ENCODE results near the gene ICA1. TPM values are rescaled to one million over a fixed set of nuclear protein-coding genes. Genes with fewer than 3 reads are reported as not detected.
"Not testable (repeated sequence)": the region's sequence is repeated elsewhere in the genome, so short reads cannot be mapped to it uniquely, and the experiment has no call there.

Gene ICA1
- total and polyA plus RNA-seq, 2 donors (not counting 3 experiments of a cell fraction or from before 2014, with no cell fraction given) = 19.0 to 47.1 TPM

GRCh38 chr7:8239702-8240362, 22.1 kb downstream of the ICA1 start:
- H3K79me2 ChIP-seq (ENCODE audit: control insufficient read depth, insufficient read depth, low read length); BruUV-seq (replicated peaks); H3K4me1 ChIP-seq (ENCODE audit: control insufficient read depth, extremely low read depth, insufficient read depth, low read length); H3K9me1 ChIP-seq (replicated peaks; ENCODE audit: control insufficient read depth, extremely low read depth, insufficient read depth, low read length); CTCF ChIA-PET; DNase-seq (ENCODE audit: low read depth, low spot score); H4K20me1 ChIP-seq (replicated peaks; ENCODE audit: control insufficient read depth, extremely low read depth, insufficient read depth, low read length); H3K9ac ChIP-seq (replicated peaks; ENCODE audit: extremely low read depth, insufficient read depth, low read length); H3K27ac ChIP-seq (ENCODE audit: insufficient read depth, low read depth, low read length); intact Hi-C loops (cut with micrococcal nuclease); FAIRE-seq; H3K36me3 ChIP-seq (ENCODE audit: control insufficient read depth in 2 of 2, extremely low read depth in 1 of 2, insufficient read depth in 2 of 2, low read length in 2 of 2); H3K27me3 ChIP-seq (ENCODE audit: control insufficient read depth in 2 of 2, insufficient read depth in 2 of 2, low read length in 2 of 2); H3K9me3 ChIP-seq (replicated peaks; ENCODE audit: control insufficient read depth, insufficient read depth, low read length); dilution Hi-C loops (cut with MboI; ENCODE audit: extremely low pct_ligation_motif_present, low sequenced_read_pairs); H2AFZ ChIP-seq (ENCODE audit: low read depth, low read length); H3K4me2 ChIP-seq (ENCODE audit: insufficient read depth, low read length); H3K4me3 ChIP-seq (replicated peaks in 1 of 3; ENCODE audit: insufficient read depth in 1 of 3, low read depth in 1 of 3, low read length in 3 of 3): not testable (repeated sequence)
- POLR2A ChIA-PET = interaction anchor here (0.6 kb wide), 1 partner anchor 16 kb away, joined by 4 read pairs; no protein-coding TSS in a partner anchor

GRCh38 chr7:8236780-8237407, 25.1 kb downstream of the ICA1 start:
- FAIRE-seq (no peak), DNase-seq (ENCODE audit: low read depth, low spot score) (no peak)
- intact Hi-C loops (cut with micrococcal nuclease) (no loop called here), dilution Hi-C loops (cut with MboI; ENCODE audit: extremely low pct_ligation_motif_present, low sequenced_read_pairs) (no loop called here)
- BruUV-seq (replicated peaks) = no TSS peak
- no peaks in the 10 kb centered on the region for H4K20me1 ChIP-seq (replicated peaks; ENCODE audit: control insufficient read depth, extremely low read depth, insufficient read depth, low read length)
- H3K27ac ChIP-seq (ENCODE audit: insufficient read depth, low read depth, low read length) = no peak overlapping the region
- CTCF ChIA-PET = interaction anchor here (0.8 to 2.5 kb wide), 2 partner anchors 24 to 59 kb away, joined by 4 to 10 read pairs; no protein-coding TSS in a partner anchor
- H3K27me3 ChIP-seq (ENCODE audit: control insufficient read depth in 2 of 2, insufficient read depth in 2 of 2, low read length in 2 of 2) = no peaks in the 10 kb centered on the region
- H3K79me2 ChIP-seq (ENCODE audit: control insufficient read depth, insufficient read depth, low read length) = no peaks in the 10 kb centered on the region
- H3K36me3 ChIP-seq (ENCODE audit: control insufficient read depth in 2 of 2, extremely low read depth in 1 of 2, insufficient read depth in 2 of 2, low read length in 2 of 2) = no peaks in the 10 kb centered on the region
- H2AFZ ChIP-seq (ENCODE audit: low read depth, low read length) = no peak overlapping the region
- TF ChIP-seq FOS (IDR thresholded peaks at IDR 0.05; ENCODE audit: borderline replicate concordance, insufficient read depth, low read length) (no peak), POLR2AphosphoS5 (IDR thresholded peaks at IDR 0.05; ENCODE audit: insufficient read depth, low read depth, low read length) (no peak), CTCF (IDR thresholded peaks at IDR 0.05; ENCODE audit: extremely low read depth in 1 of 2, insufficient read depth in 1 of 2, low read depth in 1 of 2, low read length in 2 of 2) (no peak), GATA2 (IDR thresholded peaks at IDR 0.05; ENCODE audit: insufficient read depth, insufficient read length, low read depth, low read length) (no peak), EZH2 (IDR thresholded peaks at IDR 0.05; ENCODE audit: borderline replicate concordance, low read depth, low read length, severe bottlenecking) (no peak), MYC (IDR thresholded peaks at IDR 0.05; ENCODE audit: low read depth, low read length) (no peak), POLR2A (IDR thresholded peaks at IDR 0.05; ENCODE audit: low read depth, low read length) (no peak), MAX (IDR thresholded peaks at IDR 0.05; ENCODE audit: insufficient read depth, insufficient read length) (no peak), JUN (IDR thresholded peaks at IDR 0.05; ENCODE audit: borderline replicate concordance, insufficient read depth, insufficient read length, low read depth) (no peak)
- H3K9me1 ChIP-seq (replicated peaks; ENCODE audit: control insufficient read depth, extremely low read depth, insufficient read depth, low read length) = no peaks in the 10 kb centered on the region
- no peak overlapping the region for H3K4me2 ChIP-seq (ENCODE audit: insufficient read depth, low read length)
- H3K4me3 ChIP-seq (replicated peaks in 1 of 3; ENCODE audit: insufficient read depth in 1 of 3, low read depth in 1 of 3, low read length in 3 of 3) = no peak overlapping the region
- no peaks in the 10 kb centered on the region for H3K9me3 ChIP-seq (replicated peaks; ENCODE audit: control insufficient read depth, insufficient read depth, low read length)
- POLR2A ChIA-PET = no interaction called here
- no peaks in the 10 kb centered on the region for H3K4me1 ChIP-seq (ENCODE audit: control insufficient read depth, extremely low read depth, insufficient read depth, low read length)
- H3K9ac ChIP-seq (replicated peaks; ENCODE audit: extremely low read depth, insufficient read depth, low read length) = no peak overlapping the region

All from endothelial cell of umbilical vein (primary cell).